Omental fat pad (tissue), 4 donors: ENCODE data around the gene SDHAF1. TPM values are rescaled to one million over a fixed set of nuclear protein-coding genes. Genes with fewer than 3 reads are reported as not detected.

Source experiments
- ATAC-seq: fragments of 150-250 bp; one replicate; pipeline ENCODE4 v1.9.1; 2016; ENCODE audit warnings: mild to moderate bottlenecking, moderate library complexity; ENCODE audit not compliant: low FRiP score
- DNase-seq: peaks from one replicate; pipeline ENCODE4 v3.0.0-alpha.2; 2019; ENCODE audit warnings: low spot score
- CTCF ChIP-seq, 3 donors: fragments of 450-650 bp; IDR thresholded peaks; one replicate each; pipeline ENCODE4 v1.5.1; 2016 to 2017; ENCODE audit warnings: antibody characterized with exemption in 3 of 3, mild to moderate bottlenecking in 3 of 3, moderate library complexity in 2 of 3
- total RNA-seq, 4 donors: library from RNA; depleted of rRNA; stranded (reverse); fragments of >200 nt; gene quantifications; one replicate each; pipeline ENCODE4 v1.1.0, GENCODE V29; 2016

The SDHAF1 gene
- total RNA-seq, 4 donors from 2014 or later = 19.0 to 53.8 (median 32.2) TPM

- no peak for ATAC-seq
- no peak for DNase-seq
- no peak for TF ChIP-seq CTCF (IDR thresholded peaks at IDR 0.05)
These were observed 1.9 kb upstream of the SDHAF1 start for GRCh38 chr19:35992907-35993765.

GRCh38 chr19:35993923-35994598 lies 927 bp upstream of the SDHAF1 start:
- no peak for ATAC-seq
- no peak for DNase-seq
- TF ChIP-seq CTCF (IDR thresholded peaks at IDR 0.05) = no peak

- TF ChIP-seq CTCF (IDR thresholded peaks at IDR 0.05) = no peak
- ATAC-seq (no peak), DNase-seq (no peak)
These were observed 1.8 kb downstream of the SDHAF1 start for GRCh38 chr19:35996777-35997176.

- ATAC-seq (no peak), DNase-seq (no peak)
- TF ChIP-seq CTCF (IDR thresholded peaks at IDR 0.05) = no peak
These were observed 6.6 kb downstream of the SDHAF1 start for GRCh38 chr19:36001605-36002004.

- DNase-seq (no peak), ATAC-seq (no peak)
- no peak for TF ChIP-seq CTCF (IDR thresholded peaks at IDR 0.05)
These were observed 8.3 kb downstream of the SDHAF1 start for GRCh38 chr19:36003284-36003683.

GRCh38 chr19:36006955-36007354 lies 12.0 kb downstream of the SDHAF1 start:
- no peak for DNase-seq
- no peak for TF ChIP-seq CTCF (IDR thresholded peaks at IDR 0.05)
- ATAC-seq = no peak
